GM18499 (cell line): ENCODE data around the gene CFI.

Experiments used
- ATAC-seq: cut with Tn5 transposase; IDR thresholded peaks from one replicate; pipeline ENCODE4 v1.9.1; 2021; ENCODE audit warnings: moderate number of reproducible peaks; ENCODE audit not compliant: insufficient read depth, unreplicated experiment

CFI gene

DNA sequence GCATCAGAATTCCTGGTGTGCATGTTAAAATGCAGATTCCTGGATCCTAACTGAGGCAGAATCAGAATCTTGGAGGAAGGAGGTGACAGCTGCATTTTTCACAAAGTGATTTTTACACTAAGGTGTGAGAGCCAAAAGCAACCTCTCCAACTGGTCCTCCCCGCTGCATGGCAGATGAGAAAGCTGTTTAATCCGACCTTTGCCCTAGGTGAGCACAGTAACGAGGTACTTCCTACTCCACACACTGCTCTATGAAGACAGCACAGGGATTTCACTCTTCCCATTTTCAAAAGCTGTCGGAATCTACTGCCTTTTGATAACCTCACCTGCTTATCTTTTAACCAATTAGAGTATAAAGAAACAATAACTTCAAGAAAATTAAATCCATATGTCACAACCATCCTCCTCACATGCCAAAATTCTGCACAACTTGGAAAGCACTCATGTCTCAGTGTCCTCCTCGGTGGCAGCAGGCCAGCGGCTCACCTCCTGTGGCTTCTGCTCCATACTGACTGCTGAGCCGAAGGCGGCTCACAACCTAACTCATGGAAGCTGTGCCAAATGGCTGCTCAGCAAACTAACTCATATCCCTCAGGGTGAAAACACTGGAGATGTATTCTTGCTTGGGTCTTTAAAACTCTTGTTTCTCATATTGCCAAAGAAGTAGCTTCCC is 102.1 kb downstream of the CFI start:
- no peak for ATAC-seq

DNA sequence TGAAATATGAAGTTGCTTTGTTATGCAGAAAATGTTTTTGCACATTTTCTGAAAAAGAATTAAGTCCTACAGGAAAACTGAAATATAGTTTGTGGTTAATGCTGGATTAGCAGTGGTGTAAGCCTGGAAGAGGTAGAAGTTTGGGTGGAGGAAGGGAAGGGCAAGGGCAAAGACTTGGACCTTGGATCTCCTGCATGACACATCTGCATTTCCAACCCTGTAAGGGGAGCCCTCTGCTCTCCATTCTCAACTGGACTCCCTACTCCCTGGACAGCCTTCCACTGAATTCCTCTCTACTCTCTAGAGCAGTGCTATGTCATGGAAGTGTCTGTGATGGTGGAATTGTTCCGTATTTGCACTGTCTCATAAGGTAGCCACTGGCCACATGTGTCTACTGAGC is 103.1 kb downstream of the CFI start:
- no peak for ATAC-seq

DNA sequence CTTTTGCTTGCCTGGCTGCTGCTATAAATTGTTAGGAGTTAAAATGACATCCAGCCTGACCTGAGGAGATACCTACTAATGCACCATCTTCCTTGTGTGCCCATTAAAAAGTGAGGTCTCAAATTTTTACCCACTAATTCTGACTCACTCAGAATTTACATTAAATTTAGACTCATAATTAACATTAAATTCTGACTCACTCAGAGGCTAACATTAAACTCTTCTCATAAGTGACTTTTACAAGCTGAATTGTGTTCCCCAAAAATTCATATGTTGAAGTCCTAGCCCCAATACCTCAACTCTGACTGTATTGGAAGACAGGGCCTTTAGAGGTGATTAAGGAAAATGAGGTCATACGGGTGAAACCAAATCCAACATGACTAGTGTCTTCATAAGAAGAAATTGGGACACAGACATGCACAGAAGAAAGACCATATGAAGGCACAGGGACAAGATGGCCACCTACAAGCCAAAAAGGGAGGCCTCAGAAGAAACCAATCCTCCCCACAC is 110.3 kb downstream of the CFI start:
- no peak for ATAC-seq
